ENCODE data around the gene GSAP. TPM values are rescaled to one million over a fixed set of nuclear protein-coding genes. Genes with fewer than 3 reads are reported as not detected.

GSAP gene
- total RNA-seq, 1 experiment from 2014 or later, result 2.0 TPM

- TF ChIP-seq CTCF (IDR thresholded peaks at IDR 0.05) (no peak), OVOL2 (CRISPR knock-in tag; IDR thresholded peaks at IDR 0.05; ENCODE audit: borderline replicate concordance) (no peak), ATF3 (CRISPR knock-in tag; conservative IDR thresholded peaks at IDR 0.05) (no peak), SOX15 (CRISPR knock-in tag; IDR thresholded peaks at IDR 0.05) (no peak), STAT6 (CRISPR knock-in tag; conservative IDR thresholded peaks at IDR 0.05; ENCODE audit: low read depth) (no peak), PREB (CRISPR knock-in tag; IDR thresholded peaks at IDR 0.05; ENCODE audit: borderline replicate concordance) (no peak), NFYB (CRISPR knock-in tag; conservative IDR thresholded peaks at IDR 0.05; ENCODE audit: low read depth) (no peak), HMGXB4 (CRISPR knock-in tag; IDR thresholded peaks at IDR 0.05) (no peak), MLX (CRISPR knock-in tag; IDR thresholded peaks at IDR 0.05) (no peak), JAZF1 (CRISPR knock-in tag; IDR thresholded peaks at IDR 0.05) (no peak), HMGA2 (CRISPR knock-in tag; IDR thresholded peaks at IDR 0.05) (no peak), ZNF317 (CRISPR knock-in tag; IDR thresholded peaks at IDR 0.05; ENCODE audit: borderline replicate concordance, low read depth) (no peak)
Measured at GRCh38 chr7:77461246-77461645, 45.1 kb upstream of the GSAP start (continued).

GRCh38 chr7:77460057-77460486 lies 43.9 kb upstream of the GSAP start:
- no peak overlapping the region for H3K4me3 Mint-ChIP-seq
- no peak overlapping the region for H3K27ac Mint-ChIP-seq
- POLR2A ChIA-PET, result no interaction called here
- TF ChIP-seq USF2 (CRISPR knock-in tag; IDR thresholded peaks at IDR 0.05) (no peak), OVOL2 (CRISPR knock-in tag; IDR thresholded peaks at IDR 0.05; ENCODE audit: borderline replicate concordance) (no peak), IRF2 (CRISPR knock-in tag; IDR thresholded peaks at IDR 0.05; ENCODE audit: borderline replicate concordance, low read depth) (no peak), FOXP1 (CRISPR knock-in tag; IDR thresholded peaks at IDR 0.05; ENCODE audit: borderline replicate concordance) (no peak), TEAD1 (CRISPR knock-in tag; IDR thresholded peaks at IDR 0.05) (no peak), ZNF263 (CRISPR knock-in tag; IDR thresholded peaks at IDR 0.05; ENCODE audit: low read depth) (no peak), RELA (CRISPR knock-in tag; IDR thresholded peaks at IDR 0.05; ENCODE audit: borderline replicate concordance) (no peak), NFYB (CRISPR knock-in tag; conservative IDR thresholded peaks at IDR 0.05; ENCODE audit: low read depth) (no peak), CBFB (CRISPR knock-in tag; IDR thresholded peaks at IDR 0.05; ENCODE audit: low read depth) (no peak), E2F4 (CRISPR knock-in tag; IDR thresholded peaks at IDR 0.05; ENCODE audit: borderline replicate concordance, low read depth) (no peak), TEAD4 (CRISPR knock-in tag; IDR thresholded peaks at IDR 0.05) (no peak), GABPB1 (CRISPR knock-in tag; IDR thresholded peaks at IDR 0.05) (no peak), ESRRA (CRISPR knock-in tag; IDR thresholded peaks at IDR 0.05; ENCODE audit: borderline replicate concordance) (no peak), SOX15 (CRISPR knock-in tag; IDR thresholded peaks at IDR 0.05) (no peak), ZNF219 (CRISPR knock-in tag; IDR thresholded peaks at IDR 0.05; ENCODE audit: borderline replicate concordance) (no peak), ZNF671 (CRISPR knock-in tag; IDR thresholded peaks at IDR 0.05) (no peak)
- no peaks in the 10 kb centered on the region for H3K27me3 Mint-ChIP-seq (ENCODE audit: low read depth)
- ATAC-seq (no peak; the same call in 1 of the 2 replicates), DNase-seq (ENCODE audit: low spot score) (no peak)
- H3K4me1 Mint-ChIP-seq, result 0 out of 2 replicates have a peak, but pooled peaks cover 5% of the 10 kb centered on the region
- CTCF ChIA-PET, result no interaction called here
- no peaks in the 10 kb centered on the region for H3K36me3 Mint-ChIP-seq
- H3K9me3 Mint-ChIP-seq, result no peaks in the 10 kb centered on the region
